Measurements from ENCODE around the gene KRT72. TPM values are rescaled to one million over a fixed set of nuclear protein-coding genes. Genes with fewer than 3 reads are reported as not detected.

Gene KRT72
- total RNA-seq, 1 experiment from 2014 or later: not detected

DNA sequence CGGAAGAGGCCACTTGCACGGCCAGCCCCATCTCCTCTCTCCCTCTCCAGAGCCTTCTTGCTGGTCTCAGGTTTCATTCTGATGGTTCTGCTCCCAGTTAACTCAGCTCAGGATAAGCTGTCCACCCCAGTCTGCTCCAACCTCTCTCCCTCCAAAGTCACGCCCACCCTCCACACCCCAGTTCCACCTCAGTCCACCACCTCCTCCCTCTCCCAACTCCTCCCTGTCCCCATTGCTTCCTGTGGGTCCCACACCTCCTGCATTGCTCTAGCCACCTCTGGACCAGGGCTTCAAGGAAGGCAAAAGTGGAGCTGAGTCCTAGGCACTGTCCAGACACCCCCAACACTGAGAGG lies 61.5 kb downstream of the KRT72 start:
- Histone ChIP-seq H2AFZ (no peak overlapping the region), H3K36me3 (ENCODE audit: low read depth) (no peaks in the 10 kb centered on the region), H3K4me3 (no peak overlapping the region), H3K9me3 (ENCODE audit: insufficient read depth, low read depth) (no peaks in the 10 kb centered on the region), H3K4me2 (peak overlapping the region; percentile 58), H3F3A (ENCODE audit: insufficient read depth, low read depth) (peaks cover 7% of the 10 kb centered on the region; the same call in 1 of the 2 replicates), H3K4me1 (replicated peaks; ENCODE audit: insufficient read depth) (peaks cover 22% of the 10 kb centered on the region), H3K27ac (no peak overlapping the region), H3K27me3 (ENCODE audit: insufficient read depth, low read depth) (no peaks in the 10 kb centered on the region), H3K9me2 (ENCODE audit: insufficient read depth) (no peaks in the 10 kb centered on the region), H3K79me2 (ENCODE audit: low read depth) (no peaks in the 10 kb centered on the region), H4K20me1 (ENCODE audit: insufficient read depth) (no peaks in the 10 kb centered on the region)
- intact Hi-C loops (cut with micrococcal nuclease; ENCODE audit: unreplicated experiment): no loop called here
- no peak for TF ChIP-seq EZH2 (IDR thresholded peaks at IDR 0.05; ENCODE audit: low read depth)
- TF ChIP-seq, protein P1, sequence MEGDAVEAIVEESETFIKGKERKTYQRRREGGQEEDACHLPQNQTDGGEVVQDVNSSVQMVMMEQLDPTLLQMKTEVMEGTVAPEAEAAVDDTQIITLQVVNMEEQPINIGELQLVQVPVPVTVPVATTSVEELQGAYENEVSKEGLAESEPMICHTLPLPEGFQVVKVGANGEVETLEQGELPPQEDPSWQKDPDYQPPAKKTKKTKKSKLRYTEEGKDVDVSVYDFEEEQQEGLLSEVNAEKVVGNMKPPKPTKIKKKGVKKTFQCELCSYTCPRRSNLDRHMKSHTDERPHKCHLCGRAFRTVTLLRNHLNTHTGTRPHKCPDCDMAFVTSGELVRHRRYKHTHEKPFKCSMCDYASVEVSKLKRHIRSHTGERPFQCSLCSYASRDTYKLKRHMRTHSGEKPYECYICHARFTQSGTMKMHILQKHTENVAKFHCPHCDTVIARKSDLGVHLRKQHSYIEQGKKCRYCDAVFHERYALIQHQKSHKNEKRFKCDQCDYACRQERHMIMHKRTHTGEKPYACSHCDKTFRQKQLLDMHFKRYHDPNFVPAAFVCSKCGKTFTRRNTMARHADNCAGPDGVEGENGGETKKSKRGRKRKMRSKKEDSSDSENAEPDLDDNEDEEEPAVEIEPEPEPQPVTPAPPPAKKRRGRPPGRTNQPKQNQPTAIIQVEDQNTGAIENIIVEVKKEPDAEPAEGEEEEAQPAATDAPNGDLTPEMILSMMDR (conservative IDR thresholded peaks at IDR 0.05): no peak
- BruUV-seq (replicated peaks): no TSS peak
- ChIA-PET POLR2A (ENCODE audit: unreplicated experiment) (interaction anchor here (0.6 kb wide), 2 partner anchors 15 to 27 kb away, joined by 4 to 9 read pairs; no protein-coding TSS in a partner anchor), CTCF (no interaction called here)
- no peak for DNase-seq

DNA sequence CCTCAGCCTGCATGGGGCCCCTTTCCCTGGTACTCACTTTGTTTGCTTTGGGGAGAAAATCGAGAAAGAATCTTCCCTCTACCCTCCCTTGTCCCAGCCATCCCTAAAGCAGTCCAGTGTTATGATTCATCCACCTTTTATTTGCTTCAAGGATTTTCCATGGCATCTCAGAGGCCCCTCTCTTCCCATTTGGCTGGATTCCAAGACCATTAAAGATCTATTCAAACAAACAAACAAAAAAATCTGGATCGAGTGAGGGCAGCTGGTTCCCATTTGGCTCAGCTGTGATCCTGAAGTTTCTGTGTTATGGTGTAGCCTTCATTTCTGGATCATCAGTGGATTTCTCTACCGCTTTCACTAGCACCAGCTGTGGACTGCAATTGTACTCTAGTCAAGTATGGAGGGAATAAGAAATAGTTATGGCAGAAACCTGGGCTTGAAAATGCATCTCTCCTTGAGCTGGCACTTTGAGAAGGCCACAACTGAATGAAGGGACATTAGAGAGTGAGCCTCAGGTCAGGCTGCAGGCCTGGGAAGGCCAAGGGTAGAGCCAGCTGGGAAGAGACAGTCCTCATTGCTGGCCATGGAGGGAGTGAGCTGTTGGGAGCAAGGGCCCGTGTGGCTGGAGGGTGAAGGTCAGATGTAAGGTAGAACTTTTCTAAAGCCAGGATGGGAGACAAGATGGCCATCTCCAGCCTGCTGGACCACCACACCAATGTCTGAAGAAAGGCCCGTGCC lies 62.0 kb downstream of the KRT72 start:
- peak in 1 of 2 experiments; percentile 71 for DNase-seq
- CTCF ChIA-PET: no interaction called here
- TF ChIP-seq EZH2 (IDR thresholded peaks at IDR 0.05; ENCODE audit: low read depth): no peak
- TF ChIP-seq, protein P1 (conservative IDR thresholded peaks at IDR 0.05): no peak

DNA sequence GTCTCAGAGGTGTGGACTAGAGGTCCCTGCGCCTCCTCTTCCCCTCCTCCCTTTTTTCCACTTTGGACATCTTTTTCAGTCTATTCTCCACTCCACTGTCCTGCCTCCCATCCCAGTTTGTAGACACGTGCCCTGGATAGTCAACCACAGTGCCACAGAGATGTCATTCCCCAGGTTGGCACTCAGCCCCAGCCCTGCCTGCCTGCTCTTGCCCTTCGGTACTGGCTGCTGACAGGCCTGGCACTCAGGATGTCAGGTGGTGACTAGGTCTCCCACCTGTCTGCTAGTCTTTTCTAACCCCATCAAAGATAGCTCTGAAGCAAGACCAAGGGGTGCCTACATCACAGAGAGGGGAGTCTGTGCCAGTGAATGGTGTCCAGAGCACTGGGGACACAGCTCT lies 64.2 kb downstream of the KRT72 start:
- Histone ChIP-seq H4K20me1 (ENCODE audit: insufficient read depth) (no peaks in the 10 kb centered on the region), H3K9me2 (ENCODE audit: insufficient read depth) (no peaks in the 10 kb centered on the region), H3K4me2 (no peak overlapping the region), H3K27me3 (ENCODE audit: insufficient read depth, low read depth) (no peaks in the 10 kb centered on the region), H3K4me1 (replicated peaks; ENCODE audit: insufficient read depth) (peaks cover 22% of the 10 kb centered on the region), H3F3A (ENCODE audit: insufficient read depth, low read depth) (peaks cover 7% of the 10 kb centered on the region; the same call in 1 of the 2 replicates), H3K27ac (no peak overlapping the region), H3K4me3 (no peak overlapping the region), H2AFZ (no peak overlapping the region), H3K79me2 (ENCODE audit: low read depth) (no peaks in the 10 kb centered on the region), H3K9me3 (ENCODE audit: insufficient read depth, low read depth) (no peaks in the 10 kb centered on the region), H3K36me3 (ENCODE audit: low read depth) (no peaks in the 10 kb centered on the region)
- intact Hi-C loops (cut with micrococcal nuclease; ENCODE audit: unreplicated experiment): no loop called here
- CTCF ChIA-PET: interaction anchor here (0.7 kb wide), 1 partner anchor 334 kb away, joined by 4 read pairs; no protein-coding TSS in a partner anchor
- POLR2A ChIA-PET (ENCODE audit: unreplicated experiment): no interaction called here
- DNase-seq: no peak
- TF ChIP-seq, protein P1 (conservative IDR thresholded peaks at IDR 0.05): no peak
- TF ChIP-seq EZH2 (IDR thresholded peaks at IDR 0.05; ENCODE audit: low read depth): no peak
- no TSS peak for BruUV-seq (replicated peaks)

More for the DNA sequence above, 62.0 kb downstream of the KRT72 start:
- H3K4me1 ChIP-seq (replicated peaks; ENCODE audit: insufficient read depth): peaks cover 22% of the 10 kb centered on the region
- no peaks in the 10 kb centered on the region for H3K27me3 ChIP-seq (ENCODE audit: insufficient read depth, low read depth)
- BruUV-seq (replicated peaks): no TSS peak
- peak overlapping the region; percentile 58 for H3K4me2 ChIP-seq
- no peaks in the 10 kb centered on the region for H3K9me2 ChIP-seq (ENCODE audit: insufficient read depth)
- intact Hi-C loops (cut with micrococcal nuclease; ENCODE audit: unreplicated experiment): no loop called here
- no peaks in the 10 kb centered on the region for H3K36me3 ChIP-seq (ENCODE audit: low read depth)
- POLR2A ChIA-PET (ENCODE audit: unreplicated experiment): interaction anchor here (0.6 to 0.7 kb wide), 3 partner anchors 19 to 349 kb away, joined by 4 to 9 read pairs (median 8); partner anchors contain the start of gene KRT5
- no peak overlapping the region for H3K4me3 ChIP-seq
- no peaks in the 10 kb centered on the region for H3K9me3 ChIP-seq (ENCODE audit: insufficient read depth, low read depth)
- no peaks in the 10 kb centered on the region for H3K79me2 ChIP-seq (ENCODE audit: low read depth)
- peaks cover 7% of the 10 kb centered on the region; the same call in 1 of the 2 replicates for H3F3A ChIP-seq (ENCODE audit: insufficient read depth, low read depth)
- no peaks in the 10 kb centered on the region for H4K20me1 ChIP-seq (ENCODE audit: insufficient read depth)
- H3K27ac ChIP-seq: 0 out of 2 replicates have a peak overlapping the region, but pooled peaks have one; percentile 24
- H2AFZ ChIP-seq: no peak overlapping the region

Other genes with a start within 250 kb of the KRT72 start
- gene KRT85, start 234.0 kb downstream of the KRT72 start, total RNA-seq (2021): not detected in 2 replicates
- not detected in 2 replicates for gene KRT84, start 215.8 kb downstream of the KRT72 start, total RNA-seq (2021)
- not detected in 2 replicates for gene KRT82, start 195.1 kb downstream of the KRT72 start, total RNA-seq (2021)
- not detected in 2 replicates for gene KRT75, start 167.1 kb downstream of the KRT72 start, total RNA-seq (2021)
- 0.98 and 1.1 TPM in 2 replicates for gene KRT6B, start 149.3 kb downstream of the KRT72 start, total RNA-seq (2021)
- gene KRT6C, start 127.7 kb downstream of the KRT72 start, total RNA-seq (2021): not detected in 2 replicates
- 55.9 and 87.5 TPM in 2 replicates for gene KRT6A, start 108.2 kb downstream of the KRT72 start, total RNA-seq (2021)
- gene KRT5, start 81.1 kb downstream of the KRT72 start, total RNA-seq (2021): 89.7 and 134 TPM in 2 replicates
- not detected in 2 replicates for gene KRT71, start 48.3 kb downstream of the KRT72 start, total RNA-seq (2021)
- not detected in 2 replicates for gene KRT74, start 27.6 kb downstream of the KRT72 start, total RNA-seq (2021)
- gene KRT73, start 17.1 kb upstream of the KRT72 start, total RNA-seq (2021): not detected in 2 replicates
- gene KRT2, start 50.7 kb upstream of the KRT72 start, total RNA-seq (2021): not detected in 2 replicates
- not detected in 2 replicates for gene KRT1, start 78.9 kb upstream of the KRT72 start, total RNA-seq (2021)
- not detected in 2 replicates for gene KRT77, start 102.1 kb upstream of the KRT72 start, total RNA-seq (2021)
- not detected in 2 replicates for gene KRT76, start 175.9 kb upstream of the KRT72 start, total RNA-seq (2021)
- gene KRT3, start 194.7 kb upstream of the KRT72 start, total RNA-seq (2021): 0.24 and 0.73 TPM in 2 replicates
- gene KRT4, start 212.7 kb upstream of the KRT72 start, total RNA-seq (2021): 3.0 and 5.3 TPM in 2 replicates
- gene KRT79, start 232.8 kb upstream of the KRT72 start, total RNA-seq (2021): 0.28 TPM in 1 of 2 replicates, not detected in the other
- 1.5 and 1.7 TPM in 2 replicates for gene KRT78, start 247.5 kb upstream of the KRT72 start, total RNA-seq (2021)

All from PC-9 (cell line).